Epithelial cell of proximal tubule (primary cell): ENCODE measurements around the gene TMEM63B. TPM values are rescaled to one million over a fixed set of nuclear protein-coding genes. Genes with fewer than 3 reads are reported as not detected.
A peak's percentile ranks its signal among the peaks of the same experiment; 100 is the strongest.

Source experiments
- DNase-seq: peaks from one replicate; pipeline ENCODE4 v3.0.0-alpha.2; 2011; ENCODE audit warnings: low read depth
- H3K4me3 ChIP-seq: 2 replicates; pipeline ENCODE4 v1.5.1; 2011; ENCODE audit warnings: low read depth, mild to moderate bottlenecking, low read length
- CTCF ChIP-seq: conservative IDR thresholded peaks from 2 replicates; pipeline ENCODE4 v1.5.1; 2012; ENCODE audit warnings: low read depth, mild to moderate bottlenecking, low read length
- total RNA-seq: library from RNA; depleted of rRNA; stranded (reverse); fragments of >200 nt; gene quantifications from 2 replicates; pipeline ENCODE4 v1.2.3, GENCODE V29; 2015

Gene TMEM63B
- total RNA-seq, 1 donor from 2014 or later = 47.9 TPM

- H3K4me3 ChIP-seq = peak overlapping the region; percentile 79
- TF ChIP-seq CTCF = no peak
- DNase-seq = no peak
Measured at GRCh38 chr6:44128020-44128917, 915 bp downstream of the TMEM63B start.

GRCh38 chr6:44129841-44130322 is 2.5 kb downstream of the TMEM63B start:
- no peak for DNase-seq
- TF ChIP-seq CTCF = no peak
- H3K4me3 ChIP-seq = no peak overlapping the region

- TF ChIP-seq CTCF = no peak
- H3K4me3 ChIP-seq = no peak overlapping the region
- no peak for DNase-seq
Measured at GRCh38 chr6:44131892-44132291, 4.5 kb downstream of the TMEM63B start.

- DNase-seq = no peak
- no peak for TF ChIP-seq CTCF
- H3K4me3 ChIP-seq = no peak overlapping the region
Measured at GRCh38 chr6:44132476-44132875, 5.1 kb downstream of the TMEM63B start.

- TF ChIP-seq CTCF = no peak
- no peak overlapping the region for H3K4me3 ChIP-seq
- DNase-seq = no peak
Measured at GRCh38 chr6:44133003-44133931, 5.9 kb downstream of the TMEM63B start.

GRCh38 chr6:44133981-44134711 is 6.8 kb downstream of the TMEM63B start:
- no peak for DNase-seq
- no peak overlapping the region for H3K4me3 ChIP-seq
- TF ChIP-seq CTCF = no peak
